HEK293T (cell line): ENCODE data around the gene SIK2.

Source experiments
- ARNT ChIP-seq: fragments of 450-650 bp; IDR thresholded peaks from 2 replicates; pipeline ENCODE4 v1.6.1; 2017; ENCODE audit warnings: mild to moderate bottlenecking
- BHLHE40 ChIP-seq: fragments of 450-650 bp; IDR thresholded peaks from 2 replicates; pipeline ENCODE4 v1.6.1; 2016; ENCODE audit warnings: mild to moderate bottlenecking, moderate library complexity, borderline replicate concordance
- CTBP1 ChIP-seq: fragments of 450-650 bp; IDR thresholded peaks from 2 replicates; pipeline ENCODE4 v1.6.1; 2016; ENCODE audit warnings: borderline replicate concordance
- FOXA1 ChIP-seq: fragments of 450-650 bp; IDR thresholded peaks from 2 replicates; pipeline ENCODE4 v1.6.1; 2016; ENCODE audit warnings: mild to moderate bottlenecking
- FOXK2 ChIP-seq: fragments of 450-650 bp; IDR thresholded peaks from 2 replicates; pipeline ENCODE4 v1.6.1; 2016; ENCODE audit warnings: mild to moderate bottlenecking
- FOXM1 ChIP-seq: fragments of 450-650 bp; IDR thresholded peaks from 2 replicates; pipeline ENCODE4 v1.6.1; 2017; ENCODE audit warnings: mild to moderate bottlenecking, borderline replicate concordance
- HDGF ChIP-seq: fragments of 450-650 bp; IDR thresholded peaks from 2 replicates; pipeline ENCODE4 v1.6.1; 2017; ENCODE audit warnings: antibody characterized with exemption, borderline replicate concordance
- L3MBTL2 ChIP-seq: fragments of 450-650 bp; conservative IDR thresholded peaks from 2 replicates; pipeline ENCODE4 v1.6.1; 2016; ENCODE audit warnings: mild to moderate bottlenecking
- LEF1 ChIP-seq: fragments of 450-650 bp; IDR thresholded peaks from 2 replicates; pipeline ENCODE4 v1.6.1; 2017; ENCODE audit warnings: mild to moderate bottlenecking, borderline replicate concordance
- SUZ12 ChIP-seq: fragments of 450-650 bp; IDR thresholded peaks from 2 replicates; pipeline ENCODE4 v1.6.1; 2016; ENCODE audit warnings: mild to moderate bottlenecking
- TARDBP ChIP-seq: fragments of 450-650 bp; IDR thresholded peaks from 2 replicates; pipeline ENCODE4 v1.6.1; 2016
- ZNF384 ChIP-seq: fragments of 450-650 bp; IDR thresholded peaks from 2 replicates; pipeline ENCODE4 v1.6.1; 2016

DNA sequence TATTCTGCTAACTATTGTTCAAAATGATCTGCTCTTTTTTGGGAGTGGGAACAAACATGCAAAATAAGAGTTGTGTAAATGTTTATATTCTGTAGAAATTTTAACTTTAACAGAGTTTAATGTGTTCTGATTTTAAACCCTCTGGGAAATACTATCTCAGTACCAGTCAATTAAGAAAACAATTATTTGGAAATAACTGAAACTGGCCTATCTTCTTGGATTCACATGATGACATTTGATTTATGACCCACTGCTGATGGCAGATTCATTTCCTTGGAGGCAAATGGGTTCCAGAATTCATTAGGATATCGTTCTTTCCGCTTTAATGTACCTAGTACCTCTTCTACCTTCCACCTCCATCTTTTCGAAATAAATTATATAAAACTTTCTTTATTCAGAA lies 5.5 kb downstream of the SIK2 start:
- no peak for TF ChIP-seq LEF1
- no peak for TF ChIP-seq ZNF384
- no peak for TF ChIP-seq HDGF
- TF ChIP-seq FOXM1, result no peak
- TF ChIP-seq L3MBTL2, result no peak
- no peak for TF ChIP-seq BHLHE40
- TF ChIP-seq FOXA1, result no peak
- no peak for TF ChIP-seq FOXK2
- no peak for TF ChIP-seq ARNT
- TF ChIP-seq TARDBP, result no peak
- TF ChIP-seq CTBP1, result no peak
- no peak for TF ChIP-seq SUZ12
